Cardiac muscle cell (in vitro differentiated cells and primary cell): ENCODE results near the gene MPL. TPM values are rescaled to one million over a fixed set of nuclear protein-coding genes. Genes with fewer than 3 reads are reported as not detected.
A peak's percentile ranks its signal among the peaks of the same experiment; 100 is the strongest.

Source experiments
- DNase-seq, 2 donors: peaks; one replicate each; pipeline versions ENCODE4 v3.0.0 to v3.0.0-alpha.2; 2010 to 2017; ENCODE audit warnings: low read depth in 1 of 2, low spot score in 1 of 2
- H3K27ac ChIP-seq: fragments of 200-600 bp; sonication (generic); 2 replicates; pipeline ENCODE4 v1.5.1; 2016
- H3K27me3 ChIP-seq: fragments of 200-600 bp; sonication (generic); 2 replicates; pipeline ENCODE4 v1.6.0; 2016; ENCODE audit warnings: control low read depth
- H3K36me3 ChIP-seq: fragments of 200-600 bp; sonication (generic); 2 replicates; pipeline ENCODE4 v1.5.1; 2016; ENCODE audit warnings: control low read depth
- H3K4me1 ChIP-seq: fragments of 200-600 bp; sonication (generic); 2 replicates; pipeline ENCODE4 v1.8.1; 2017; ENCODE audit warnings: low read depth, mild to moderate bottlenecking, mixed run types
- H3K4me3 ChIP-seq: fragments of 200-600 bp; sonication (generic); 2 replicates; pipeline ENCODE4 v1.5.1; 2016; ENCODE audit warnings: mild to moderate bottlenecking
- H3K9me3 ChIP-seq: fragments of 200-600 bp; sonication (generic); 2 replicates; pipeline ENCODE4 v1.5.1; 2017; ENCODE audit warnings: low read depth, mild to moderate bottlenecking, control low read depth
- polyA plus RNA-seq: library from polyadenylated mRNA; unstranded; fragments of >200 nt; fragmentation: Nextera tagmentation; extraction: Ambion mirVana; gene quantifications from 2 replicates; pipeline ENCODE4 v1.2.1, GENCODE V29; 2016
- total RNA-seq: library from RNA; depleted of rRNA; stranded (reverse); fragments of >200 nt; gene quantifications from 2 replicates; pipeline ENCODE4 v1.2.3, GENCODE V29; 2016
- TF ChIP-seq, protein P1 (sequence below): IDR thresholded peaks from 2 replicates; pipeline ENCODE4 v1.5.1; 2012; ENCODE audit warnings: low read depth, mild to moderate bottlenecking, low read length

MPL gene
- total and polyA plus RNA-seq, 2 experiments from 2014 or later: not detected

DNA sequence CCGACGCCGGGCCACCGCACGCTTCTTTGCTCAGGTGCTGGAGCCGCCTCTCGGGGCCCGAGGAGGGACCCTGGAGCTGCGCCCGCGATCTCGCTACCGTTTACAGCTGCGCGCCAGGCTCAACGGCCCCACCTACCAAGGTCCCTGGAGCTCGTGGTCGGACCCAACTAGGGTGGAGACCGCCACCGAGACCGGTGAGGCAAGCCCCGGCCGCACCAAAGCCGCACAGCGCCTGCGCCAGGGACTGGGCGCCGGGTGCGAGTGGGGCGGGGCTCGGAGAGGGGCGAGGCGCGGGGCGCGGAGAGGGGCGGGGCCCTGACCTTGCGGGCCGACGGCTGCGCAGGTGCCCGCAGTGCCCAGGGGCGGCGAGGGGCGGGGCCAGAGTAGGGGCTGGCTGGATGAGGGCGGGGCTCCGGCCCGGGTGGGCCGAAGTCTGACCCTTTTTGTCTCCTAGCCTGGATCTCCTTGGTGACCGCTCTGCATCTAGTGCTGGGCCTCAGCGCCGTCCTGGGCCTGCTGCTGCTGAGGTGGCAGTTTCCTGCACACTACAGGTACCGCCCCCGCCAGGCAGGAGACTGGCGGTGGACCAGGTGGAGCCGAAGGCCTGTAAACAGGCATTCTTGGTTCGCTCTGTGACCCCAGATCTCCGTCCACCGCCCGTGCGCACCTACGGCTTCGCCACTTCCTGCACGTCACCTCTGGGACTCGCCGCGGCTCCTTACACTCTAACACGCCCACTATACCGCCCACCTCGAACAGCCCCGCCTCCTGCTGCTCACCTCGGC lies 11.4 kb downstream of the MPL start:
- peak; percentile 78 to 95 for DNase-seq
- peak overlapping the region; percentile 38 for H3K4me3 ChIP-seq
- TF ChIP-seq, protein P1, sequence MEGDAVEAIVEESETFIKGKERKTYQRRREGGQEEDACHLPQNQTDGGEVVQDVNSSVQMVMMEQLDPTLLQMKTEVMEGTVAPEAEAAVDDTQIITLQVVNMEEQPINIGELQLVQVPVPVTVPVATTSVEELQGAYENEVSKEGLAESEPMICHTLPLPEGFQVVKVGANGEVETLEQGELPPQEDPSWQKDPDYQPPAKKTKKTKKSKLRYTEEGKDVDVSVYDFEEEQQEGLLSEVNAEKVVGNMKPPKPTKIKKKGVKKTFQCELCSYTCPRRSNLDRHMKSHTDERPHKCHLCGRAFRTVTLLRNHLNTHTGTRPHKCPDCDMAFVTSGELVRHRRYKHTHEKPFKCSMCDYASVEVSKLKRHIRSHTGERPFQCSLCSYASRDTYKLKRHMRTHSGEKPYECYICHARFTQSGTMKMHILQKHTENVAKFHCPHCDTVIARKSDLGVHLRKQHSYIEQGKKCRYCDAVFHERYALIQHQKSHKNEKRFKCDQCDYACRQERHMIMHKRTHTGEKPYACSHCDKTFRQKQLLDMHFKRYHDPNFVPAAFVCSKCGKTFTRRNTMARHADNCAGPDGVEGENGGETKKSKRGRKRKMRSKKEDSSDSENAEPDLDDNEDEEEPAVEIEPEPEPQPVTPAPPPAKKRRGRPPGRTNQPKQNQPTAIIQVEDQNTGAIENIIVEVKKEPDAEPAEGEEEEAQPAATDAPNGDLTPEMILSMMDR: no peak
- peak overlapping the region; percentile 97 for H3K27ac ChIP-seq
- peaks cover 31% of the 10 kb centered on the region for H3K4me1 ChIP-seq
- no peaks in the 10 kb centered on the region for H3K36me3 ChIP-seq
- H3K27me3 ChIP-seq: no peaks in the 10 kb centered on the region
- H3K9me3 ChIP-seq: no peaks in the 10 kb centered on the region

GRCh38 chr1:43349594-43350306 lies 12.1 kb downstream of the MPL start:
- Histone ChIP-seq H3K36me3 (no peaks in the 10 kb centered on the region), H3K4me3 (peak overlapping the region; percentile 38), H3K27me3 (no peaks in the 10 kb centered on the region), H3K9me3 (no peaks in the 10 kb centered on the region), H3K27ac (peak overlapping the region; percentile 97), H3K4me1 (peaks cover 24% of the 10 kb centered on the region)
- DNase-seq: peak; percentile 37 to 78
- TF ChIP-seq, protein P1: no peak

DNA sequence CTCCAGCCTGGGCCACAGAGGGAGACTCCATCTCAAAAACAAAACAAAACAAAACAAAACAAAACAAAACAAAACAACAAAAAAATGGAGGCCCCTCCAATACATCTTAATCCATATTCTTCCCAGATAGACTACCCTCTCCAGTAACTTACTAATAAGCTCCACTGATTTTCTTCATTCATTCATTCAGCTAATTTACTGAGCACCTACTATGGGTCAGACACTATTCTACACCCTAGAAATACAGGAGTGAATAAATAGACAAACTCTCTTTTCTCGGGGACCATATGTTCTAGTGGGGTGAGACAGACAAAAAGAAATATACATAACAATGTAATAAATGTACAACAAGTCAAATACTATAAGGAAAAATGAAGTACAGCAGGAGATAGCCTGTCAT lies 13.4 kb downstream of the MPL start:
- TF ChIP-seq, protein P1: no peak
- DNase-seq: no peak
- peaks cover 12% of the 10 kb centered on the region for H3K4me1 ChIP-seq

DNA sequence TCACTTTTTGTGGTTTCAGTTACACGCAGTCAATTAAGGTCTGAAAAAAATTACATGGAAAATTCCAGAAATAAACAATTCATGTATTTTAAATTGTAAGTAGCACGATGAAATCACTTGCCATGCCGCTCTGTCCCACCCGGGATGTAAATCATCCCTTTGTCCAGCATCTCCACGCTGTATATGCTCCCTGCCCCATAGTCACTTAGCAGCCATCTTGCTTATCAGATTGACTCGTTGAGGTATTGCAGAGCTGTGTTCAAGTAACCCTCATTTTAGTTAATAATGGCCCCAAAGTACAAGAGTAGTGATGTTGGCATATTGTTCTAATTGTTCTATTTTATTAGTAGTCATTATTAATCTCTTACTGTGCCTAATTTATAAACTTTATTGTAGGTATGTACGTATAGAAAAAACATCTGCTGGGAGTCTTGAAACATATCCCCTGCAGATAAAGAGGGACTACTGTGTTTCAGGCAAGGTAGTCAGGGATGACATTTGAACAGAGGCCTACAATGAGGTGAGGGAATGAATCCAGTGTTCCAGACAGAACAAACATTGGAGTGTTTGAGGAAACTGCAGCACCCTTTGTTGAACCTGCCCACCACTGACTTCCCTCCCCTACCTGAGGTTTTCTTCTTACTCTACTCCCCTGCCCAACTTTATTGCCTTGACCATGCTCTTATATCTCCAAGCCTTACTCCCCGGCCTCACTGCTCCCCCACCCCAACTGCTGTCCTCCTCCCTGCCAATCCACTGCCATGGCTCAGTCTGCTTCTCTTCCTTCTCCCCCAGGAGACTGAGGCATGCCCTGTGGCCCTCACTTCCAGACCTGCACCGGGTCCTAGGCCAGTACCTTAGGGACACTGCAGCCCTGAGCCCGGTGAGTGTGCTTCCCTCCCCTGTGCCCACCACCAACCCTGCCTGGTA lies 14.1 kb downstream of the MPL start:
- H3K4me3 ChIP-seq: no peak overlapping the region
- H3K9me3 ChIP-seq: no peaks in the 10 kb centered on the region
- H3K27me3 ChIP-seq: no peaks in the 10 kb centered on the region
- TF ChIP-seq, protein P1: no peak
- H3K36me3 ChIP-seq: no peaks in the 10 kb centered on the region
- H3K27ac ChIP-seq: no peak overlapping the region
- peaks cover 11% of the 10 kb centered on the region for H3K4me1 ChIP-seq
- DNase-seq: no peak

More for the DNA sequence above, 13.4 kb downstream of the MPL start:
- Histone ChIP-seq H3K4me3 (no peak overlapping the region), H3K9me3 (no peaks in the 10 kb centered on the region), H3K27ac (no peak overlapping the region), H3K36me3 (no peaks in the 10 kb centered on the region), H3K27me3 (no peaks in the 10 kb centered on the region)

- Histone ChIP-seq H3K27ac (no peak overlapping the region), H3K36me3 (no peaks in the 10 kb centered on the region), H3K27me3 (no peaks in the 10 kb centered on the region), H3K4me3 (no peak overlapping the region), H3K9me3 (no peaks in the 10 kb centered on the region), H3K4me1 (peaks cover 11% of the 10 kb centered on the region)
- TF ChIP-seq, protein P1: no peak
- no peak for DNase-seq
These were observed 14.7 kb downstream of the MPL start for GRCh38 chr1:43352351-43352705.
